SK-N-SH (cell line): ENCODE measurements around the gene KIAA0232. TPM values are rescaled to one million over a fixed set of nuclear protein-coding genes. Genes with fewer than 3 reads are reported as not detected.

Source experiments
- CTCF ChIA-PET: fragments of 300-600, 350-600 bp; formaldehyde crosslinking; extraction: SDS; loops from one replicate; lab custom pipeline; 2021; lab: Yijun Ruan, JAX
- POLR2A ChIA-PET: fragments of 350-600 bp; sonication (Branson Sonifier 250); formaldehyde crosslinking; extraction: SDS; loops from one replicate; lab custom pipeline; 2020; ENCODE audit warnings: antibody characterized with exemption, inconsistent platforms; lab: Yijun Ruan, JAX
- DNase-seq: peaks from one replicate; pipeline ENCODE4 v3.0.0; 2012
- H2AFZ ChIP-seq: fragments of 200-600 bp; sonication (generic); 2 replicates; pipeline ENCODE4 v1.8.1; 2016; ENCODE audit warnings: antibody characterized with exemption, mild to moderate bottlenecking, low read depth
- H3F3A ChIP-seq: fragments of 200-600 bp; sonication (generic); replicated peaks from 2 replicates; pipeline ENCODE3; 2016; ENCODE audit warnings: antibody characterized with exemption, mild to moderate bottlenecking; ENCODE audit not compliant: insufficient read depth
- H3K27ac ChIP-seq, 2 experiments: fragments of 200-500 bp in 1 of 2; fragments of 200-600 bp in 1 of 2; sonication (Bioruptor generic) in 1 of 2; sonication (generic), shearing (Covaris generic) in 1 of 2; 2 replicates each; pipeline versions ENCODE4 v1.5.1 to v1.6.1; 2014 to 2016; ENCODE audit warnings: low read depth in 2 of 2, inconsistent platforms in 1 of 2, low read length in 1 of 2, mild to moderate bottlenecking in 1 of 2, mixed read lengths in 1 of 2
- H3K27me3 ChIP-seq: fragments of 200-600 bp; sonication (generic), shearing (Covaris generic); 2 replicates; pipeline ENCODE4 v1.6.1; 2016; ENCODE audit warnings: mixed run types; ENCODE audit not compliant: insufficient read depth
- H3K36me3 ChIP-seq, 2 experiments: fragments of 200-500 bp in 1 of 2; fragments of 200-600 bp in 1 of 2; sonication (Bioruptor generic) in 1 of 2; sonication (generic) in 1 of 2; replicated peaks in 1 of 2; 2 replicates each; pipeline versions ENCODE3 to v1.5.1; 2014 to 2016; ENCODE audit warnings: low read length in 1 of 2, mild to moderate bottlenecking in 1 of 2; ENCODE audit not compliant: insufficient read depth in 2 of 2, control insufficient read depth in 1 of 2
- H3K4me1 ChIP-seq, 2 experiments: fragments of 200-500 bp in 1 of 2; fragments of 200-600 bp in 1 of 2; sonication (Bioruptor generic) in 1 of 2; sonication (generic), shearing (Covaris generic) in 1 of 2; 2 replicates each; pipeline versions ENCODE4 v1.5.1 to v1.6.1; 2014 to 2016; ENCODE audit warnings: low read depth in 1 of 2, low read length in 1 of 2, mixed run types in 1 of 2; ENCODE audit not compliant: insufficient read depth in 2 of 2, control insufficient read depth in 1 of 2
- H3K4me2 ChIP-seq: fragments of 200-600 bp; sonication (generic), shearing (Covaris generic); 2 replicates; pipeline ENCODE4 v1.6.1; 2017; ENCODE audit warnings: mixed run types
- H3K4me3 ChIP-seq, 2 experiments: fragments of 200-500 bp in 1 of 2; fragments of 200-600 bp in 1 of 2; sonication (Bioruptor generic) in 1 of 2; sonication (generic), shearing (Covaris generic) in 1 of 2; 2 replicates each; pipeline versions ENCODE4 v1.5.1 to v1.8.1; 2014 to 2016; ENCODE audit warnings: low read depth in 2 of 2, inconsistent platforms in 1 of 2, low read length in 1 of 2, mild to moderate bottlenecking in 1 of 2, mixed read lengths in 1 of 2, moderate library complexity in 1 of 2
- H3K79me2 ChIP-seq: fragments of 200-600 bp; sonication (generic); 2 replicates; pipeline ENCODE4 v1.8.1; 2017; ENCODE audit warnings: mild to moderate bottlenecking; ENCODE audit not compliant: insufficient read depth
- H3K9ac ChIP-seq: fragments of 200-600 bp; sonication (generic); 2 replicates; pipeline ENCODE4 v1.6.1; 2017; ENCODE audit warnings: mixed run types
- H3K9me2 ChIP-seq: fragments of 200-600 bp; sonication (generic); 2 replicates; pipeline ENCODE4 v1.6.1; 2017; ENCODE audit warnings: mixed run types
- H3K9me3 ChIP-seq: fragments of 200-600 bp; sonication (generic); 2 replicates; pipeline ENCODE4 v1.6.1; 2017; ENCODE audit warnings: mixed run types, mild to moderate bottlenecking, moderate library complexity
- H4K20me1 ChIP-seq: fragments of 200-600 bp; sonication (generic); 2 replicates; pipeline ENCODE4 v1.6.1; 2017; ENCODE audit warnings: mild to moderate bottlenecking, mixed run types; ENCODE audit not compliant: insufficient read depth
- EZH2phosphoT487 ChIP-seq: fragments of 200-600 bp; sonication (generic); IDR thresholded peaks from 2 replicates; pipeline ENCODE4 v1.6.1; 2017; ENCODE audit warnings: low read depth, mixed run types, mild to moderate bottlenecking, antibody characterized with exemption, moderate library complexity, borderline replicate concordance
- FOSL2 ChIP-seq: IDR thresholded peaks from 2 replicates; pipeline ENCODE4 v1.4.0; 2012; ENCODE audit warnings: low read depth, mild to moderate bottlenecking, moderate library complexity, borderline replicate concordance
- FOXJ3 ChIP-seq: sonication (generic); formaldehyde crosslinking; IDR thresholded peaks from 2 replicates; pipeline ENCODE4 v1.5.1; 2020; ENCODE audit warnings: mild to moderate bottlenecking, missing genetic modification reagents
- FOXM1 ChIP-seq: IDR thresholded peaks from 2 replicates; pipeline ENCODE4 v1.4.0; 2012; ENCODE audit warnings: low read depth, mild to moderate bottlenecking
- GABPA ChIP-seq: IDR thresholded peaks from 2 replicates; pipeline ENCODE4 v1.4.0; 2012; ENCODE audit warnings: low read depth, mild to moderate bottlenecking
- JUND ChIP-seq: IDR thresholded peaks from 2 replicates; pipeline ENCODE4 v1.4.0; 2012
- NFIC ChIP-seq: IDR thresholded peaks from 2 replicates; pipeline ENCODE4 v1.4.0; 2012; ENCODE audit warnings: borderline replicate concordance
- NRF1 ChIP-seq: IDR thresholded peaks from 2 replicates; pipeline ENCODE4 v1.6.1; 2012; ENCODE audit warnings: low read depth, mild to moderate bottlenecking, low read length
- PBX3 ChIP-seq: IDR thresholded peaks from 2 replicates; pipeline ENCODE4; 2012
- RAD21 ChIP-seq: IDR thresholded peaks from 2 replicates; pipeline ENCODE4 v1.6.1; 2012; ENCODE audit warnings: mild to moderate bottlenecking, low read length
- RCOR1 ChIP-seq: fragments of 150-350 bp; IDR thresholded peaks from 2 replicates; pipeline ENCODE4 v1.6.1; 2017; ENCODE audit warnings: antibody characterized with exemption, low read length
- REST ChIP-seq: IDR thresholded peaks from 2 replicates; pipeline ENCODE4 v1.6.1; 2012; ENCODE audit warnings: mild to moderate bottlenecking, low read depth, low read length, moderate library complexity
- SMC3 ChIP-seq: IDR thresholded peaks from 2 replicates; pipeline ENCODE4 v1.6.1; 2012; ENCODE audit warnings: low read depth, low read length, improper control_type of control experiment
- TAF1 ChIP-seq: IDR thresholded peaks from 2 replicates; pipeline ENCODE4 v1.6.1; 2012; ENCODE audit warnings: low read depth, mild to moderate bottlenecking, low read length, moderate library complexity, borderline replicate concordance
- WGBS: methylation state at CpG from one replicate; pipeline ENCODE4 v1.1.6; 2017; ENCODE audit warnings: low lambda C conversion rate; 5-methylcytosine and 5-hydroxymethylcytosine counted together
- polyA plus RNA-seq, 3 experiments: library from polyadenylated mRNA; depleted of rRNA; stranded (reverse); fragments of >200 nt; gene quantifications; 2 replicates each; pipeline ENCODE4 v1.2.3, GENCODE V29; 2012

The KIAA0232 gene
- polyA plus RNA-seq, 1 of the 3 experiments (the other 2 are of a cell fraction), result 5.7 TPM

GRCh38 chr4:6901669-6902317, 119.3 kb downstream of the KIAA0232 start:
- no peaks in the 10 kb centered on the region for H3K9me3 ChIP-seq
- H3K27me3 ChIP-seq, result no peaks in the 10 kb centered on the region
- no peaks in the 10 kb centered on the region for H3K4me1 ChIP-seq
- no peaks in the 10 kb centered on the region for H3F3A ChIP-seq
- CTCF ChIA-PET, result interaction anchor here (2.7 kb wide), 1 partner anchor 182 kb away, joined by 5 read pairs; no protein-coding TSS in a partner anchor
- no peaks in the 10 kb centered on the region for H3K9me2 ChIP-seq
- no peaks in the 10 kb centered on the region for H3K79me2 ChIP-seq
- no peak overlapping the region for H3K4me2 ChIP-seq
- TF ChIP-seq FOXJ3 (CRISPR knock-in tag), result no peak
- no peak for TF ChIP-seq NFIC
- TF ChIP-seq JUND, result no peak
- TF ChIP-seq FOXM1, result no peak
- no peak for TF ChIP-seq TAF1
- TF ChIP-seq RCOR1, result no peak
- TF ChIP-seq REST, result no peak
- TF ChIP-seq FOSL2, result no peak
- TF ChIP-seq NRF1, result no peak
- no peak for TF ChIP-seq GABPA
- no peak for TF ChIP-seq EZH2phosphoT487
- no peak for TF ChIP-seq RAD21
- no peak for TF ChIP-seq SMC3
- no peak for TF ChIP-seq PBX3
- TF ChIP-seq, all 33 proteins: peak for 0
- no peaks in the 10 kb centered on the region for H4K20me1 ChIP-seq
- H3K27ac ChIP-seq, result no peak overlapping the region
- no peak overlapping the region for H2AFZ ChIP-seq
- POLR2A ChIA-PET, result no interaction called here
- no peak overlapping the region for H3K4me3 ChIP-seq
- DNase-seq, result no peak
- 85% methylated on average over 20 of the region's 24 CpGs for WGBS
- H3K9ac ChIP-seq, result no peak overlapping the region
- no peaks in the 10 kb centered on the region for H3K36me3 ChIP-seq
